ENCODE measurements around the gene BCAS3.

GRCh38 chr17:60665602-60666001, 12.0 kb upstream of the BCAS3 start:
- TF ChIP-seq CTCF (IDR thresholded peaks at IDR 0.05) (no peak), POLR2AphosphoS5 (IDR thresholded peaks at IDR 0.05) (no peak)
